OCI-LY3 (cell line): ENCODE measurements around the gene IL37.

Experiments used
- EZH2phosphoT487 ChIP-seq: fragments of 200-600 bp; shearing (Covaris generic); IDR thresholded peaks from 2 replicates; pipeline ENCODE4 v1.6.1; 2018; ENCODE audit warnings: antibody characterized with exemption, mixed run types, low read depth
- TF ChIP-seq, protein P1 (sequence below): fragments of 200-600, 300-600 bp; sonication (generic); IDR thresholded peaks from 2 replicates; pipeline ENCODE4 v1.5.1; 2014; ENCODE audit warnings: antibody characterized with exemption, low read length, low read depth

DNA sequence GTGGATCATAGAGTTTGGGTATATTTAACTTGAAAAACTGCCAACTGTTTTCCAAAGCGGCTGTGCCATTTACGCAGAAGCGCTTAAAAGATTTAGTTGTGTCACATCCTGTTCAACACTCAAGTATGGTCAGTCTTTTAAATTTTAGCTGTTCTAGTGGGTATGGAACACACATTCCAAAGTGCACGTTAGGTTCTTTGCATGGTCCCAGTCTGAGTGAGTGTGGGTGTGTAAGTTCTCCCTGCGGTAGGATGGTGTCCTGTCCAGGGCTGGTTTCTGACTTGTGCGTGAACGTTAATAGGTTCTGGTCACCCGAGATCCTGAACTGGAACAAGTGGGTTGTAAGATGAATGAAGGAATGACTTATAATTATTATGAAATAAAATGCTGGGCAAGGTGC, 38.5 kb downstream of the IL37 start:
- TF ChIP-seq, protein P1, sequence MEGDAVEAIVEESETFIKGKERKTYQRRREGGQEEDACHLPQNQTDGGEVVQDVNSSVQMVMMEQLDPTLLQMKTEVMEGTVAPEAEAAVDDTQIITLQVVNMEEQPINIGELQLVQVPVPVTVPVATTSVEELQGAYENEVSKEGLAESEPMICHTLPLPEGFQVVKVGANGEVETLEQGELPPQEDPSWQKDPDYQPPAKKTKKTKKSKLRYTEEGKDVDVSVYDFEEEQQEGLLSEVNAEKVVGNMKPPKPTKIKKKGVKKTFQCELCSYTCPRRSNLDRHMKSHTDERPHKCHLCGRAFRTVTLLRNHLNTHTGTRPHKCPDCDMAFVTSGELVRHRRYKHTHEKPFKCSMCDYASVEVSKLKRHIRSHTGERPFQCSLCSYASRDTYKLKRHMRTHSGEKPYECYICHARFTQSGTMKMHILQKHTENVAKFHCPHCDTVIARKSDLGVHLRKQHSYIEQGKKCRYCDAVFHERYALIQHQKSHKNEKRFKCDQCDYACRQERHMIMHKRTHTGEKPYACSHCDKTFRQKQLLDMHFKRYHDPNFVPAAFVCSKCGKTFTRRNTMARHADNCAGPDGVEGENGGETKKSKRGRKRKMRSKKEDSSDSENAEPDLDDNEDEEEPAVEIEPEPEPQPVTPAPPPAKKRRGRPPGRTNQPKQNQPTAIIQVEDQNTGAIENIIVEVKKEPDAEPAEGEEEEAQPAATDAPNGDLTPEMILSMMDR: no peak
- no peak for TF ChIP-seq EZH2phosphoT487
